GM12878 (cell line): ENCODE measurements around the gene KIF2A. TPM values are rescaled to one million over a fixed set of nuclear protein-coding genes. Genes with fewer than 3 reads are reported as not detected.

Experiments used
- ATAC-seq: fragments of 200-7000 bp; cut with Tn5 transposase; 3 replicates; pipeline ENCODE4 v1.9.1; 2020; ENCODE audit warnings: mild to moderate bottlenecking, moderate library complexity
- BruUV-seq: library from RNA; stranded (reverse); fragments of 400-500 nt; replicated peaks from 2 replicates; lab custom pipeline; 2021; lab: Mats Ljungman, UMichigan
- CTCF ChIA-PET: fragments of 300-600 bp; sonication (Branson Sonifier 250); formaldehyde crosslinking; extraction: SDS; loops from one replicate; lab custom pipeline; 2021; ENCODE audit warnings: inconsistent platforms; lab: Yijun Ruan, JAX
- POLR2A ChIA-PET: fragments of 350-600 bp; formaldehyde crosslinking; extraction: SDS; loops from one replicate; lab custom pipeline; 2021; ENCODE audit warnings: inconsistent platforms; lab: Charles Lee
- RAD21 ChIA-PET: fragments of 300-600 bp; sonication (Branson Sonifier 250); formaldehyde crosslinking; loops from one replicate; lab custom pipeline; 2023; ENCODE audit warnings: antibody characterized with exemption; ENCODE audit not compliant: unreplicated experiment; lab: Charles Lee
- SMC1A ChIA-PET: fragments of 300-600 bp; sonication (Branson Sonifier 250); formaldehyde crosslinking; loops from one replicate; lab custom pipeline; 2023; ENCODE audit not compliant: unreplicated experiment, uncharacterized antibody; lab: Charles Lee
- DNase-seq: peaks from one replicate; pipeline ENCODE4 v3.0.0-alpha.2; 2011; ENCODE audit warnings: low read depth, low spot score
- FAIRE-seq: peaks from 3 replicates; lab custom pipeline; 2011; peaks lifted over from hg19 to GRCh38; lab: Jason Lieb, UNC
- H2AFZ ChIP-seq: 2 replicates; pipeline ENCODE4 v1.6.0; 2011; ENCODE audit warnings: low read depth, low read length, control low read depth; ENCODE audit not compliant: control insufficient read depth
- H3K27ac ChIP-seq: 2 replicates; pipeline ENCODE4 v1.5.1; 2011; ENCODE audit warnings: control low read depth; ENCODE audit not compliant: control insufficient read depth, insufficient read depth
- H3K27me3 ChIP-seq, 2 experiments: replicated peaks in 1 of 2; 2 replicates each; pipeline versions ENCODE4 v1.6.0 to v1.6.1; 2011; ENCODE audit warnings: low read length in 1 of 2; ENCODE audit not compliant: control insufficient read depth in 2 of 2, insufficient read depth in 2 of 2
- H3K36me3 ChIP-seq, 2 experiments: 2 replicates each; pipeline ENCODE4 v1.5.1; 2011; ENCODE audit warnings: low read length in 1 of 2; ENCODE audit not compliant: control insufficient read depth in 2 of 2, insufficient read depth in 2 of 2
- H3K4me1 ChIP-seq: 2 replicates; pipeline ENCODE4 v1.6.1; 2011; ENCODE audit warnings: mild to moderate bottlenecking, low read length, moderate library complexity, mixed read lengths; ENCODE audit not compliant: control insufficient read depth, insufficient read depth
- H3K4me2 ChIP-seq: 2 replicates; pipeline ENCODE4 v1.6.0; 2011; ENCODE audit warnings: control low read depth; ENCODE audit not compliant: control insufficient read depth, insufficient read depth
- H3K4me3 ChIP-seq: fragments of 200-600 bp; sonication (generic); 2 replicates; pipeline ENCODE4 v1.5.1; 2016
- H3K79me2 ChIP-seq: 2 replicates; pipeline ENCODE4 v1.6.0; 2011; ENCODE audit warnings: low read length; ENCODE audit not compliant: control insufficient read depth, insufficient read depth
- H3K9ac ChIP-seq: 2 replicates; pipeline ENCODE4 v1.8.0; 2011; ENCODE audit warnings: low read length, control low read depth, mixed read lengths; ENCODE audit not compliant: control insufficient read depth, insufficient read depth
- H3K9me3 ChIP-seq: replicated peaks from 3 replicates; pipeline ENCODE4 v1.5.1; 2011; ENCODE audit warnings: mild to moderate bottlenecking, low read length; ENCODE audit not compliant: control insufficient read depth, insufficient read depth
- H4K20me1 ChIP-seq: 2 replicates; pipeline ENCODE4 v1.6.0; 2011; ENCODE audit not compliant: control insufficient read depth, insufficient read depth
- FOXM1 ChIP-seq: IDR thresholded peaks from 2 replicates; pipeline ENCODE4 v1.6.1; 2012; ENCODE audit warnings: low read depth, mild to moderate bottlenecking, inconsistent platforms, low read length, moderate library complexity
- SMARCA5 ChIP-seq: fragments of 450-650 bp; IDR thresholded peaks from 2 replicates; pipeline ENCODE4 v1.6.1; 2017; ENCODE audit warnings: mild to moderate bottlenecking
- in situ Hi-C: fragments of 300-500 bp; cut with MboI; formaldehyde crosslinking; loops from 9 replicates; pipeline ENCODE4 v1.14.3; 2018; ENCODE audit warnings: mixed read lengths
- intact Hi-C: fragments of 100-400 bp; cut with micrococcal nuclease; formaldehyde crosslinking; loops from one replicate; pipeline ENCODE4 v1.14.2; 2022; ENCODE audit not compliant: unreplicated experiment
- polyA plus RNA-seq, 11 experiments: library from polyadenylated mRNA; depleted of rRNA in 4 of 11; unstranded in 6 of 11; stranded (reverse) in 5 of 11; fragments of >200 nt; fragmentation: Nextera tagmentation in 4 of 11; fragmentation: Illumina TruSeq in 1 of 11; extraction: Ambion mirVana in 4 of 11; extraction: Trizol in 1 of 11; gene quantifications; 1 replicate in 1 of 11; 2 replicates in 10 of 11; pipeline versions ENCODE4 v1.2.1 to v1.2.3, GENCODE V29; 2011 to 2016; ENCODE audit warnings: inconsistent platforms in 2 of 11, missing spikeins in 2 of 11, low read depth in 1 of 11
- total RNA-seq, 4 experiments: library from RNA; depleted of rRNA in 3 of 4; stranded (reverse); fragments of >200 nt in 3 of 4; fragmentation: Illumina TruSeq in 1 of 4; extraction: Trizol in 1 of 4; gene quantifications; 2 replicates each; pipeline versions ENCODE4 v1.2.1 to v1.2.3, GENCODE V29; 2013 to 2021
- TF ChIP-seq, protein P1 (sequence below): fragments of 450-650 bp; IDR thresholded peaks from 2 replicates; pipeline ENCODE4 v1.6.1; 2017; ENCODE audit warnings: mild to moderate bottlenecking, moderate library complexity

The KIF2A gene
- total and polyA plus RNA-seq, 10 of the 15 experiments (the other 5 are each of a cell fraction or from before 2014, with no cell fraction given): 35.9 to 124 (median 80.1) TPM

DNA sequence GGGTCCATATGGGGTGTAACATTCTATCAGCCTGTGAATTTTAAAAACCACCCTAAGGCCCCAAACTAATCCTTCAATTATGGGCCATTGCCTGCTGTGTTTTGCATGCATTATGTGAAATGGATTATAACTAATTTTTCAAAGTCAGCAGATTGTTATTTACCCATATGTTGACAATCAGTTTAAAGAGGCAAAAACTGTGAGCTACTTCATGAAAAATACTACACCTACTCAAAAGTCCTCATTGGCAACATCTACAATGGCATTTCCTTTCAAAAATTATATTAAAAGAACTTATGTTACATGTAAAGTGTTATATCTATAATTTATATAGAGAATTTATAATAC, 49.0 kb upstream of the KIF2A start:
- TF ChIP-seq FOXM1: 0 out of 2 replicates have a peak, but pooled peaks have one; percentile 6
- no peak for TF ChIP-seq SMARCA5
- TF ChIP-seq, protein P1, sequence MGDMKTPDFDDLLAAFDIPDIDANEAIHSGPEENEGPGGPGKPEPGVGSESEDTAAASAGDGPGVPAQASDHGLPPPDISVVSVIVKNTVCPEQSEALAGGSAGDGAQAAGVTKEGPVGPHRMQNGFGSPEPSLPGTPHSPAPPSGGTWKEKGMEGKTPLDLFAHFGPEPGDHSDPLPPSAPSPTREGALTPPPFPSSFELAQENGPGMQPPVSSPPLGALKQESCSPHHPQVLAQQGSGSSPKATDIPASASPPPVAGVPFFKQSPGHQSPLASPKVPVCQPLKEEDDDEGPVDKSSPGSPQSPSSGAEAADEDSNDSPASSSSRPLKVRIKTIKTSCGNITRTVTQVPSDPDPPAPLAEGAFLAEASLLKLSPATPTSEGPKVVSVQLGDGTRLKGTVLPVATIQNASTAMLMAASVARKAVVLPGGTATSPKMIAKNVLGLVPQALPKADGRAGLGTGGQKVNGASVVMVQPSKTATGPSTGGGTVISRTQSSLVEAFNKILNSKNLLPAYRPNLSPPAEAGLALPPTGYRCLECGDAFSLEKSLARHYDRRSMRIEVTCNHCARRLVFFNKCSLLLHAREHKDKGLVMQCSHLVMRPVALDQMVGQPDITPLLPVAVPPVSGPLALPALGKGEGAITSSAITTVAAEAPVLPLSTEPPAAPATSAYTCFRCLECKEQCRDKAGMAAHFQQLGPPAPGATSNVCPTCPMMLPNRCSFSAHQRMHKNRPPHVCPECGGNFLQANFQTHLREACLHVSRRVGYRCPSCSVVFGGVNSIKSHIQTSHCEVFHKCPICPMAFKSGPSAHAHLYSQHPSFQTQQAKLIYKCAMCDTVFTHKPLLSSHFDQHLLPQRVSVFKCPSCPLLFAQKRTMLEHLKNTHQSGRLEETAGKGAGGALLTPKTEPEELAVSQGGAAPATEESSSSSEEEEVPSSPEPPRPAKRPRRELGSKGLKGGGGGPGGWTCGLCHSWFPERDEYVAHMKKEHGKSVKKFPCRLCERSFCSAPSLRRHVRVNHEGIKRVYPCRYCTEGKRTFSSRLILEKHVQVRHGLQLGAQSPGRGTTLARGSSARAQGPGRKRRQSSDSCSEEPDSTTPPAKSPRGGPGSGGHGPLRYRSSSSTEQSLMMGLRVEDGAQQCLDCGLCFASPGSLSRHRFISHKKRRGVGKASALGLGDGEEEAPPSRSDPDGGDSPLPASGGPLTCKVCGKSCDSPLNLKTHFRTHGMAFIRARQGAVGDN: no peak
- Histone ChIP-seq H3K27me3 (no peaks in the 10 kb centered on the region), H3K79me2 (no peaks in the 10 kb centered on the region), H3K27ac (peak overlapping the region; percentile 56; the same call in 1 of the 2 replicates), H3K4me2 (peak overlapping the region; percentile 52), H3K4me3 (no peak overlapping the region), H3K36me3 (no peaks in the 10 kb centered on the region), H3K9me3 (no peaks in the 10 kb centered on the region), H3K4me1 (0 out of 2 replicates have a peak, but pooled peaks cover 3% of the 10 kb centered on the region), H2AFZ (peak overlapping the region; percentile 77; the same call in 1 of the 2 replicates), H3K9ac (no peak overlapping the region), H4K20me1 (no peaks in the 10 kb centered on the region)
- in situ Hi-C loops (no loop called here), intact Hi-C loops (no loop called here)
- FAIRE-seq: no peak
- BruUV-seq: no TSS peak
- ChIA-PET RAD21 (interaction anchor here (0.9 to 2.6 kb wide), 3 partner anchors 11 to 49 kb away, joined by 3 to 11 read pairs (median 3); partner anchors contain the start of gene KIF2A), SMC1A (interaction anchor here (0.8 to 4.6 kb wide), 10 partner anchors 8 to 95 kb away, joined by 3 to 22 read pairs (median 4); no protein-coding TSS in a partner anchor), CTCF (interaction anchor here (0.6 to 1.4 kb wide), 3 partner anchors 32 to 40 kb away, joined by 3 to 4 read pairs (median 3); no protein-coding TSS in a partner anchor), POLR2A (interaction anchor here (0.6 to 0.7 kb wide), 3 partner anchors 11 to 60 kb away, joined by 3 to 4 read pairs (median 3); no protein-coding TSS in a partner anchor)
- DNase-seq: no peak
- ATAC-seq: no peak
